Stimulated activated CD8-positive, alpha-beta memory T cell treated with anti-CD3 and anti-CD28 coated beads, Interleukin-15, amount 100 ng/mL, for 4 hours (primary cell): ENCODE measurements around the gene ITLN1.
"Not testable (repeated sequence)": the region's sequence is repeated elsewhere in the genome, so short reads cannot be mapped to it uniquely, and the experiment has no call there.

Experiments used
- DNase-seq, 2 donors: peaks; one replicate each; pipeline ENCODE4 v3.0.0-alpha.2; 2020; ENCODE audit warnings: low read depth in 2 of 2

Gene ITLN1

DNA sequence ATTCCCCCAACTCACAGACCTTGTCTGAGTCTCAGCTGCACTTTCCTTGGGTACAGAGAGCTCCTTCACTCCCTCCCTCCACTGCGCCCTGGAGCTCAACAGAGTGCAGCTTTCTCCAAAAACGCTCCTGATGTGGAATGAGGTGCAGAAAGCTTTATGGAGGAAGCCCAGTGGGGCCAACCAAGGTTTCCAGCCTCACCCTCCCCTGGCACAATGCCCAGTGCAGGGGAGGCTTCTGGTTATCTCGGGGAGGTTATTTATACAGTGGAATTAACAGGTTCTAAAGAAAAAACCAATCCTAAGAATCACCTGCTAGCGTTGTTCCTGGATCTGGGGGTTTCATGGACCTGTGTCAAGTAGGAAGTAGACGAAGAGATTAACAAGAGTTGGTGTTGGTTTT lies at the start of gene ITLN1:
Gene ITLN1 (minus strand): TSS at position 139 of the 400 bp plus-strand sequence. CDS start 303 bp downstream, outside the sequence.
- no peak for DNase-seq

DNA sequence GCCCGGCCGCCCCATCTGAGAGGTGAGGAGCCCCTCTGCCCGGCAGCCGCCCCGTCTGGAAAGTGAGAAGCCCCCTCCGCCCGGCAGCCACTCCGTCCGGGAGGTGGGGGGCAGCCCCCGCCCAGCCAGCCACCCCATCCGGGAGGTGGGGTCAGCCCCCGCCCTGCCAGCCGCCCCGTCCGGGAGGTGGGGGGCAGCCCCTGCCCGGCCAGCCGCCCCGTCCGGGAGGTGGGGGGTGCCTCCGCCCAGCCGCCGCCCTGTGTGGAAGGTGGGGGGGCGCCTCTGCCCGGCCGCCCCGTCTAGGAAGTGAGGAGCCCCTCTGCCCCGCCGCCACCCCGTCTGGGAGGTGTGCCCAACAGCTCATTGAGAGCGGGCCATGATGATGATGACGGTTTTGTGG lies 48.3 kb upstream of the ITLN1 start:
- DNase-seq, result not testable (repeated sequence)

DNA sequence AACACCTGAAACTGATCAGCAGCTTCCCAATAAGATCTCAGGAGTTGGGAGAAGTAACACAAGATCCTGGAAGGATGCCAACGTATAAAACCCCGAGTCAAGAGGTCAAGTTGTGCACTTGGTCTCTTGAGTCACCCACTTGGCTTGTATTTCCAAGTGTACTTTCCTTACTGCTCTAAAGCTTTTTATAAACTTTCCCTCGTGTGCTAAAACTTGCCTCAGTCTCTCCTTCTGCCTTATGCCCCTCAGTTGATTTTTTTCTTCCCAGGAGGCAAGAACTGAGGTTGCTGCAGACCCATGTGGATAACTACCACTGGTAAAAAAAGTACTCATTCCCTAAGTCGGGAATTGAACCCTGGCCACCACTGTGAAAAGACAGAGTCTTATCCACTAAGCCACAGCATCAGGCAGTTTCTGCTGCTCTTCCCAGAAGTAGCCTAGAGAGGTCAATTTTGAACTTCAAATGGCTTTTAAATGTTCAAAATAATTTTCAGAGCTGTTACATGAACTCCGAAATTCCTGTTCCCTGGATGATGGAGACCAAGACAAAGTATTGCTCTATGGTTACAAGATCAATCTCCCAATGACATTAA lies 40.8 kb upstream of the ITLN1 start:
- no peak for DNase-seq

DNA sequence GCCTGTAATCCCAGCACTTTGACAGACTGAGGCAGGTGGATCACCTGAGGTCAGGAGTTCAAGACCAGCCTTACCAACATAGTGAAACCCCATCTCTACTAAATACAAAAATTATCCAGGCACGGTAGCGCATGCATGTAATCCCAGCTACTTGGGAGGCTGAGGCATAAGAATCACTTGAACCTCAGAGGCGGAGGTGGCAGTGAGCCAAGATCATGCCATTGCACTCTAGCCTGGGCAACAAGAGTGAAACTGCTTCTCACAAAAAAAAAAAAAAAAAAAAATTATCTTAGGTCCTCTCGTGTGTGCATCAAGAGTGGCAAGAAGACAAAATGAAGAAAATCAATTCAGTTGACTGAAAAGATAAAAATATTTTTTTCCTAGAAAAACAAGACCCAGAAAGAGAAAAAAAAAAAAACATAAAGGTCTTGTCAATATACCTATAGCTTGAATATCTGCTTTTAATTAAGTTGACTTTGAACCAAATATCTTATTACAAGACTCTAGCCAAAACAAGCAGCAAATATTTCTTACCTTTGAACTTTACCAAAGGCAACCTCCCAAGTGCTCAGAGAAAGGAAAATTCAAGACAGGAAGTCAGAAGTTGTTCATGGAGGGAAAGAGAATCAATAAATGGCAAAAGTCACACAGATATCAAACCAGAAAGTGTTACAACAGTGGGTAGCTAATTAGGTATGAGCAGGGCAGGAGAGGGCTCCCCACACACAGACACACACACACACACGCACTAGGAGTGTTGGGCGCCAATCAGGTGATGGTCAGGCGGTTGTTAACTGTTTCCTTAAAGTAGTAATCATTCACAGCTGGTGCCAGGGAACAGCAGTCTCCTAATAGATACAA lies 40.0 kb upstream of the ITLN1 start:
- DNase-seq, result no peak

DNA sequence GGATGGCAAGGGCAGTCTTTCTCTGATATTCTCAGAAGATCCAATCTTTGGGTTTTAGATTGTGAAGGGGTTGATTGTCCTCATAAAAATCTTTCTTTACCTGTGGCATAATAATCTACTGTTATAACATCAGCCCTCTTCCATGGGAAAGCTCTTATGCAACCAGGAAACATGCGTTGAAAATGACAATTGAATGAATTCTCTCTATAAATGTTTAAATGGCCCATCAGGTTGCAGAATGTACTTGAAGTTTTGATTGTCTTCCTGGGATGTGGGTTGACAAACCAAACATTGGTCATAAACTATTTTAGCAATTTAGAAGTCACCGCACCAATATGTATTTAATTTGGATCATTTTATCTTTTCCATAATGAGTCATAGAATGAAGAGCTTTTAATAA lies 31.7 kb upstream of the ITLN1 start:
- DNase-seq, result no peak

DNA sequence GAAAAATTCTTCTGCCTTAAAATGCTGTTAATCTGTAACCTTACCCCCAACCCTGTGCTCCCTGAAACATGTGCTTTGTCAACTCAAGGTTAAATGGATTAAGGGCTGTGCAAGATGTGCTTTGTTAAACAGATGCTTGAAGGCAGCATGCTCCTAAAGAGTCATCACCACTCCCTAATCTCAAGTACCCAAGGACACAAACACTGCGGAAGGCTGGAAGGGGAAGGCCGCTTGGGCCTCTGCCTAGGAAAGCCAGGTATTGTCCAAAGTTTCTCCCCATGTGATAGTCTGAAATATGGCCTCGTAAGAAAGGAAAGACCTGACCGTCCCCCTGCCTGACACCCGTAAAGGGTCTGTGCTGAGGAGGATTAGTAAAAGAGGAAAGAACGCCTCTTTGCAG lies 28.2 kb upstream of the ITLN1 start:
- DNase-seq, result not testable (repeated sequence)

DNA sequence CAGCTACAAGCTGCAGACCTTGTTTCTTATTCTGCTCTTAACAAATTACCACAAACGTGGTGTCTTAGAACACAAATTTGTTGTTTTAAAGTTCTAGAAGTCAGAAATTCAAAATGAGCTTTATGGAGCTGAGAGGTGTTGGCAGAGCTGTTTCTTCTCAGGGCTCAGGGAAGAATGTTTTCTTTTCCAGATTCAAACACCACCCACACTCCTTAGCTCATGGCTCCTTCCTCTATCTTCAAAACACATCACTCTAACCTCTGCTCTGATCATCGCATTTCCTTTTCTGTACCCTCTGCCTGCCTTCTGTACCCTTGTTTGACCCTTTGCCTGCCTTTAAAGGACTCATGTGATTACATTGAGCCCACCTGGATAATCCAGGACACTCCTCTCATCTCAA lies 26.9 kb upstream of the ITLN1 start:
- DNase-seq, result no peak

DNA sequence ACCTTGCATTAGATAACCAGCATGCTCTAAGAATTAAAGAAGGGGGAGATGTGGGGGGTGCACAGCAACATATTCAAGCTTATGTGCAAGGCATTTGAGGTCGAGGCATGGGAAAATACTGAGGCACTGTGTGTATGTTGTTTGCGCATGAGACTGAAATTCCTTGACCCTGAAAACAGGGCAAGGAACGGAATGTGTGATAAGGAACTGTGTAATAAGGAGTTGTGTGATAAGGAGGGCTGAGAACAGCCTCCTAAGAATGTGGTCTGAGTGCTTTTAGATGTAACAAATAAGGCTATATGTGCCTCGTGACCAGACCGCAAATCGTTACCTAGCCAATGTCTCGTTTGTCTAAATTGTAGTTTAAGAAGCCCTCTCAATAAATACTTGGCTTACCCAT lies 26.5 kb upstream of the ITLN1 start:
- DNase-seq, result no peak

DNA sequence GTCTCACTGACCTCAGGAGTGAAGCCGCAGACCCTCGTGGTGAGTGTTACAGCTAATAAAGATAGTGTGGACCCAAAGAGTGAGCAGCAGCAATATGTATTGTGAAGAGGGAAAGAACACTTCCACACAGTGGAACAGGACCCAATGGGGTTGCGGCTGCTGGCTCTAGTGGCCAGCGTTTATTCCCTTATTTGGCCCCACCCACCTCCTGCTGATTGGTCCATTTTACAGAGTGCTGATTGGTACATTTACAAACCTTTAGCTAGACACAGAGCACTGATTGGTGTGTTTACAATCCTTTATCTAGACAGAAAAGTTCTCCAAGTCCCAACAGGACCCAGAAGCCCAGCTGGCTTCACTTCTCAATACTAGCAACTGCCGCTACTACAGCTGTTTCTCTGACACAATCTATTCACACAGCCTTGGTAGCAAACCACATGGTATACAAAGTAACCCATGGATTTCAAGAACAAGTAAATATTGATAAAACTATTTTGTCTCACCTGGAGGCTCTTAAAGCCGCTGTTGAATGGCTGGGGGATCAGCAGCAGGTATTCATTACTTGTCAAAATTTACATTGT lies 25.3 kb upstream of the ITLN1 start:
- DNase-seq, result no peak

DNA sequence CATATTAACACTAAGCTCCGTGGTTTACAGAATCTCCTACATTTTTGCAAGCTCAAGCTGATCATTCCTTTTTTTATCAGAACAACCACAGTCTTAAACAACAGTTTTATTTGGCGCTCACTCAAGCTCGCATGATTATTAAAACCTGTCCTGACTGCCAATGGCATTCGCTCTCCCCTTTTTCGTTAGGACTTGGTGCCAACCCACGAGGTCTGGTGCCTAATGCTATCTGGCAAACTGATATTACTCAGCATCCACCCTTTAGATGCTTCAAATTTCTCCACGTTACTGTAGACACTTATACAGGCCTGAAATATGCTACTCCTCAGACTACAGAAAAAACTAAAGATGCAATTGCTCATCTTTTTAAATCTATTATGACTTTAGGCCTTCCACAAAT lies 23.0 kb upstream of the ITLN1 start:
- DNase-seq, result no peak

DNA sequence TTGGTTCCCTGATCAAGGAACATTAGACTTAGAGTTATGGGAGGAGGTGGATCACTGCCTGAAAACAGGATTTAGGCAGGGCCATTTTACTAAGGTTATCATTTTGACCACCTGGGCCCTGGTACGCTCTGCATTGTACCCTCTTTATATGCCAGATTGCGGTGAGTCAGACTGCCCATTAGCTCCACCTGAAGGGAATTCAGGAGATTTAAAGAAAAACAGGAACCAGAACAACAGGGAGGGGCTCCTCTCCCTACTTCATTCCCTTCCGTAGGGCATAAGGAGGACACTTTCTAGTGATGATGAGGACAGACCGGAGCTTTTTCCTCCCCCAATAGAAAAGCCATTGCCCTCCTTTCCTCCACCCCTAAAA lies 20.6 kb upstream of the ITLN1 start:
- no peak for DNase-seq

DNA sequence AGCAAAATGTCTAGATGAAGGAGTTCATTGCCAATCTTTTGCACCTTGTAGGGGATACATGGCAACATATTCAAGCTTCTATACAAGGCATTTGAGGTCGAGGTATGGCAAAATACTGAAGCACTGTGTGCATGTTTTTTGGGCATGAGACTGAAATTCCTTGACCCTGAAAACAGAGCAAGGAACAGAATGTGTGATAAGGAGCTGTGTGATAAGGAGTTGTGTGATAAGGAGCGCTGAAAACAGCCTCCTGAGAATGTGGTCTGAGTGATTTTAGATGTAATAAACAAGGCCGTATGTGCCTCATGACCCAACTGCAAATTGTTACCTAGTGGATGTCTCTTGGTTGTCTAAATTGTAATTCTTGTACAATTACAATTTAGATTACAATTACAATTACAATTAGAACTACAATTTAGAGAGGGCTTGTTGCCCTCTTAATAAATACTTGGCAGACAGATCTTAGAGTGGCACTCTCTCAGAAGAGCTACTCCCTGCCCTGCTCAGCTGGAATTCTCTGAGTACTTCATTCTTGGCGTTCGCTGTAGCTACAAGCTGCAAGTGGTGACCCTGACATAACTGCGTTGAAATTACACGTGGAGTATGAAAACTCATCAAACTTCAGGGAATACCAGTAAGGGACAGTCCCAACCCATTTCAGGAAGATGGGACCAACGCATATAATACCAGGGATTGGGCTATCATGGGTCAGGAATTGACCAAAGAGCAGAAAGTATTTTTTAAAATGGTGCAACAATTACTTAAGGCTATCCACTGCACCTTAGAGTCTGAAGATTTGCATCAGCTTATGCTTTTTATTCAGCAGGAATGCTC lies 20.0 kb upstream of the ITLN1 start:
- no peak for DNase-seq

DNA sequence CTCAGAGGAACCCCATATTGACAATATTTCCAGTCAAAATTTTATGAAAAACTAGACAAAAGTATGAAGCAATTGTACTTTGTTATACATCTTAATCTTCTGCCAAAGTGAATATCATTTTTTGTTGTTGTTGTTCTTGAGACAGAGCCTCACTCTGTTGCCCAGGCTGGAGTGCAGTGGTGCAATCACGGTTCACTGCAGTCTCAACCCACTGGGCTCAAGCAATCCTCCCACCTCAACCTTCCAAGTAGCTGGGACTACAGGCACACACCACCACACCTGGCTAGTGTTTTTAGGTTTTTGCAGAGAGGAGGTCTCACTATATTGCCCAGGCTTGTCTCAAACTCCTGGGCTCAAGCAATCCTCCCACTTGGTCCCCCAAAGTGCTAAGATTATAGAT lies 17.3 kb upstream of the ITLN1 start:
- not testable (repeated sequence) for DNase-seq

DNA sequence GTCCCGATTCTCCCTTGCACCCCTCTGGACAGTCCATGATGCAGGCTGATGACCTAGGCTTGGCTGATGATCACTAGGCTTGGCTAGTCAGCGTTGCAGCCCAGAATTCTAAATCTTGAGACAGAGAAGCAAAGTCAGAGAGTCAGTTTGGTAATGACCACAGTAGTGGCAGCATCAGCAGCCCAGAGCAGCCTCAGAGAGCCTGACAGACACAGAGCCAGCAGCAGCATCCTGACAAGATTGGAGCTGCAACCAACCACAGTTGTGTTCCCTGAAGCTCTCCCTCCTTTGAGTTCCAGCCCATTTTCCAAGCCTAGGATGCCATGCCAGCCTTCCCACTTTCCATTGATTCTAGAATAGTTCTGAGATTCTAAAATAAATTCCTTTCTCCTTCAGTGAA lies 16.8 kb upstream of the ITLN1 start:
- DNase-seq, result no peak

DNA sequence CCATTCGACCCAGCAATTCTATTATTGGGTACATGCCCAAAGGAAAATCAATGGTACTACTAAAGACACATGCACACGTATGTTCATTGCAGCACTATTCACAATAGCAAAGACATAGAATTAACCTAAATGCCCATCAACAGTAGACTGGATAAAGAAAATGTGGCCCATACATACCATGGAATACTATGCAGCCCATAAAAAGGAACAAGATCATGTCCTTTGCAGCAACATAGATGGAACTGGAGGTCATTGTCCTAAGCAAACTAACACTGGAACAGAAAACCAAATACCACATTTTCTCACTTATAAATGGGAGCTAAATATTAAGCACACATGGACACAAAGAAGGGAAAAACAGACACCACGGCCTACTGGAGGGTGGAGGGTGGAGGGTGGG lies 15.7 kb upstream of the ITLN1 start:
- DNase-seq, result not testable (repeated sequence)

DNA sequence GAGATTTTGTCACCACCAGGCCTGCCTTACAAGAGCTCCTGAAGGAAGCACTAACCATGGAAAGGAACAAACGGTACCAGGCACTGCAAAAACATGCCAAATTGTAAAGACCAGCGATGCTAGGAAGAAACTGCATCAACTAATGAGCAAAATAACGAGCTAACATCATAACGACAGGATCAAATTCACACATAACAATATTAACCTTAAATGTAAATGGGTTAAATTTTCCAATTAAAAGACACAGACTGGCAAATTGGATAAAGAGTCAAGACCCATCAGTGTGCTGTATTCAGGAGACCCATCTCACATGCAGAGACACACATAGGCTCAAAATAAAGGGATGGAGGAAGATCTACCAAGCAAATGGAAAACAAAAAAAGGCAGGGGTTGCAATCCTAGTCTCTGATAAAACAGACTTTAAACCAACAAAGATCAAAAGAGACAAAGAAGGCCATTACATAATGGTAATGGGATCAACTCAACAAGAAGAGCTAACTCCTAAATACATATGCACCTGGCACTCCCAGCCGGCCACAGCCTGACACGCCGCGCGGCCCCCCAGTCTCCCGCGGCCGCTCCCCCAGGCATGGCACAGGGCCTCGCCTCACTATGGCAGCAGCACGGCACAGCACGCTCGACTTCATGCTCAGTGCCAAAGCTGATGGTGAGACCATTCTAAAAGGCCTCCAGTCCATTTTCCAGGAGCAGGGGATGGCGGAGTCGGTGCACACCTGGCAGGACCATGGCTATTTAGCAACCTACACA lies 9.6 kb upstream of the ITLN1 start:
- DNase-seq, result not testable (repeated sequence)

DNA sequence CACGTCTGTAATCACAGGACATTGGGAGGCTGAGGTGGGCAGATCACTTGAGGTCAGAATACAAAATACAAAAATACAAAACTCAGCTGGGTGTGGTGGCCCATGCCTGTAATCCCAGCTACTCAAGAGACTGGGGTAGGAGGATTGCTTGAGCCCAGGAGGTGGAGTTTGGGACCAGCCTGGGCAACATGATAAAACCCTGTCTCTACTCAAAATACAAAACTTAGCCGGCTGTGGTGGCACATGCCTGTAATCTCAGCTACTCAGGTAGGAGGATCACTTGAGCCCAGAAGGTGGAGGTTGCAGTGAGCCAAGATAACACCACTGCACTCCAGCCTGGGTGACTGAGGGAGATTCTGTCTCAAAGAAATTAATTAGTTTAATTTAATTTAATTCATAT lies 6.5 kb upstream of the ITLN1 start:
- DNase-seq, result no peak

DNA sequence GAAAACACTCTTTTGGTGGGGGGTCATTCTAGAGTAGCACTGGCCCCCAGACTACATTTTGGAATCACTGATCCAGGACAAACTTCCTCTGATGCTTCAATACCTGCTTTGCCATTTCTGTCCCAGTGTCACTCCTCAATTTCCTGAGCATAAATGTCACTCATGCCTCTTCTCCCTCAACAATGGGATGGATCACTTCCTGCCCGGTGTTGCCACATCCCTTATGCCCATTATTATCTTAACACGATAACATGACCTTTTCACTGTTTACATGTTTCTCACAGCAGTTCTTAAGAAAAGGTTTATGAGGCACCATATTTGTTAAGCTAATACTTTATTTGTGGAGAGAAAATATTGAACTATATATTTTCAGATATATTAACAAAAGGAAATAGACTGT lies 3.9 kb upstream of the ITLN1 start:
- no peak for DNase-seq

DNA sequence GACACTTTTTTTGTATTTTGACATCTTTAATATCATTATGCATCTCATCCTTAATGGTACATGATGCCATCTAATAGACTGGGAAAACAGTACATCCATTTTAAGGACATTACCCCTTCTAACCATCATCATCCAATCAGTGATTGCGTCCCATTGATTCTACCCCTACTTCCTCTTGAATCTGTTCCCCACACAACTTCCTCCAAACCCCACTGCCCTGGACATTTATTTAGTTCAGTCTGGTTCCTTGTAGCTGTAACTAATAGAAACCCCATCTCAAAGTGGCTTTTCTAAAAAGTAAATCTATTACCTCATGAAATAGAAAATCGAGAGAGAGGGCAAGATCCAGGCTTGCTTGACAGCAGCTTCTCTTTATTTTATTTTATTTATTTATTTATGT lies 2.1 kb upstream of the ITLN1 start:
- no peak for DNase-seq

DNA sequence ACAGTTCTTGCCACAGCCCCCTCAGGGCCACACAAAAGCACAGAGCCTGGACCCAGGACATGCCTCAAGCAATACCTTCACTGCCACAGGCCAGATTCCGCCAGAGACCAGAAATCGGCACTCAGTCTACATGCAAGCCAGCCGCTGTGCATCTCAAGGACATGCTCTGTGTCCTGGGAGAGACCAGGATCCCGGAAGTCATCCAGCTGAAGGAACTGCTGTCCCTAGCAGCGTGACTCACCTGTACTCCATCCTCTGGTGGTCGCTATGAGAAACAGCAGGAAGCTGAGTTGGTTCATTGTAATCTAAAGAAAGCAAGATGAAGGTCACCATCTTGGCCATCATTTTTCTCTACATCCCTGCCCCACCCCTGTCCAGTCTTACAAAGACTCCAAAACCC lies 401 bp downstream of the ITLN1 start:
- DNase-seq, result no peak
